HepG2 (cell line): ENCODE data around the gene RAB11FIP5. TPM values are rescaled to one million over a fixed set of nuclear protein-coding genes. Genes with fewer than 3 reads are reported as not detected.
A peak's percentile ranks its signal among the peaks of the same experiment; 100 is the strongest.

Experiments used
- ARID4A ChIP-seq: sonication (generic); formaldehyde crosslinking; IDR thresholded peaks from 2 replicates; pipeline ENCODE4 v1.5.0; 2020; ENCODE audit warnings: mild to moderate bottlenecking, missing genetic modification reagents, borderline replicate concordance
- HES4 ChIP-seq: sonication (generic); formaldehyde crosslinking; IDR thresholded peaks from 2 replicates; pipeline ENCODE4 v1.9.0; 2021; ENCODE audit warnings: mild to moderate bottlenecking, missing genetic modification reagents, borderline replicate concordance
- HOXA3 ChIP-seq: sonication (generic); formaldehyde crosslinking; IDR thresholded peaks from 2 replicates; pipeline ENCODE4 v1.5.0; 2020; ENCODE audit warnings: missing genetic modification reagents
- NR1H2 ChIP-seq: sonication (generic); formaldehyde crosslinking; IDR thresholded peaks from 2 replicates; pipeline ENCODE4 v1.8.1; 2022; ENCODE audit warnings: low read depth, missing genetic modification reagents, borderline replicate concordance
- NR3C1 ChIP-seq: sonication (generic); formaldehyde crosslinking; IDR thresholded peaks from 2 replicates; pipeline ENCODE4 v1.4.0; 2020; ENCODE audit warnings: missing genetic modification reagents
- SPEN ChIP-seq: sonication (generic); formaldehyde crosslinking; IDR thresholded peaks from 2 replicates; pipeline ENCODE4 v1.5.1; 2020; ENCODE audit warnings: low read depth, mild to moderate bottlenecking, missing genetic modification reagents
- ZNF331 ChIP-seq: sonication (generic); formaldehyde crosslinking; IDR thresholded peaks from 2 replicates; pipeline ENCODE4 v1.4.0; 2020; ENCODE audit warnings: missing genetic modification reagents
- ZNF510 ChIP-seq: sonication (generic); formaldehyde crosslinking; IDR thresholded peaks from 2 replicates; pipeline ENCODE4 v1.4.0; 2020; ENCODE audit warnings: low read depth, mild to moderate bottlenecking, missing genetic modification reagents
- polyA plus RNA-seq, 8 experiments: library from polyadenylated mRNA; depleted of rRNA in 3 of 8; stranded (reverse) in 7 of 8; unstranded in 1 of 8; fragments of >200 nt; fragmentation: Illumina TruSeq in 4 of 8; extraction: Trizol in 4 of 8; gene quantifications; 2 replicates each; pipeline versions ENCODE4 v1.2.1 to v1.2.3, GENCODE V29; 2011 to 2016; ENCODE audit warnings: low read depth in 4 of 8, missing spikeins in 1 of 8, mixed read lengths in 1 of 8; ENCODE audit not compliant: insufficient read depth in 1 of 8
- total RNA-seq, 5 experiments: library from RNA; depleted of rRNA; stranded (reverse); fragments of >200 nt; fragmentation: Illumina TruSeq; extraction: Trizol; gene quantifications; 2 replicates each; pipeline ENCODE4 v1.2.3, GENCODE V29; 2016; ENCODE audit warnings: low read depth in 1 of 5
- TF ChIP-seq, protein P1 (sequence below): sonication (generic); formaldehyde crosslinking; IDR thresholded peaks from 2 replicates; pipeline ENCODE4 v1.4.0; 2020; ENCODE audit warnings: missing genetic modification reagents
- TF ChIP-seq, protein P2 (sequence below): sonication (generic); formaldehyde crosslinking; IDR thresholded peaks from 2 replicates; pipeline ENCODE4 v1.5.0; 2020; ENCODE audit warnings: mild to moderate bottlenecking, missing genetic modification reagents, borderline replicate concordance

RAB11FIP5 gene
- total and polyA plus RNA-seq, 2 of the 13 experiments (the other 11 are each of a cell fraction or from before 2014, with no cell fraction given), result 9.4 to 22.9 TPM

DNA sequence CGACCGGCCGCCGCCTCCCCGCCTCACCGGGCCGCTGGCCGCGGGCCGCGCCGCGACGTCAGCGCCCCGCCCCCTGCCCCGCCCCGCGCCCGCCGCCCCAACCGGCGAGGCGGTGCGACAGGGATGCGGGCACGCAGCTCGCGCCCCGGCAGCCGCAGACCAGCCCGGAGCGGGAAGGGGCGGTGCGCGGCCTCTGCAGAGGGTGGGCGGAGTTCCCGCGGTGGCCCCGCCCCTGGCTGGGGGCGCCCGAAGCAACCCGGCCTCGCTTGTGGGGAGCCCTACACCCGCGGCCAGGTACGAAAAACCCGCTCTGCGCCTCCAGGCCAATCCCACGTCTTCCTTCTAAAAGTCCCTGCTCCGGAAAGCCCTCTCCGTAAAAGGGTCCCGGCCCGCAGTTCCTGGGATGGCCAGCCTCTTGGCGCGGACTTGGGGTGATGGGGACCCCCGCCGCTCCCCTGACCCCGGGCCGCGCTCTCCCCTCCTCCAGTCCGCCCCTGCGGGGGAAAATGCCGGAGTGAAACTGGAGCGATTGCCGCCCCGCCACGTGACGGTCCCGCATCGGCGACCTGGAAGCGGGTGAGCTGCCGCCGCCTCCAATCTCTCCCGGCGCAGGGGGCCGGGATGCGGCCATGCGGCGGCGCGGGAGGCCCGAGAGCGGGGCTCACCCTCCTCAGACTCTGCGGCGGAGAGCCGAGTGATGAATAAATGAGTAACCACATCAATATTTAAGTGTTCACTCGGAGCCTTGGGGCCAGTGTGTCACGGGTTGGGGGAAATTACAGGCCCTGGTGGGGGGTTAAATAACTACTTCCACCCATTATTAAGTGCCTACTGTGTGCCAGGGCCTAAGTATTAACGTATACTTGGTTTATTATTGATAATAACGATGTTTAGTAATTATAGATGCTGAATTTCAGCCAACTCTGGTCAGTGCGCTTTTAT, at the start of gene RAB11FIP5 (continued):
- peak; percentile 92 for TF ChIP-seq HES4 (CRISPR knock-in tag)
- TF ChIP-seq ARID4A (CRISPR knock-in tag), result peak; percentile 64
- TF ChIP-seq ZNF510 (CRISPR knock-in tag), result peak; percentile 76; the same call in 1 of the 2 replicates
- 0 out of 2 replicates have a peak, but pooled peaks have one; percentile 32 for TF ChIP-seq SPEN (CRISPR knock-in tag)
- 0 out of 2 replicates have a peak, but pooled peaks have one; percentile 10 for TF ChIP-seq ZNF331 (CRISPR knock-in tag)
- TF ChIP-seq NR1H2, result no peak
- TF ChIP-seq, protein P1, sequence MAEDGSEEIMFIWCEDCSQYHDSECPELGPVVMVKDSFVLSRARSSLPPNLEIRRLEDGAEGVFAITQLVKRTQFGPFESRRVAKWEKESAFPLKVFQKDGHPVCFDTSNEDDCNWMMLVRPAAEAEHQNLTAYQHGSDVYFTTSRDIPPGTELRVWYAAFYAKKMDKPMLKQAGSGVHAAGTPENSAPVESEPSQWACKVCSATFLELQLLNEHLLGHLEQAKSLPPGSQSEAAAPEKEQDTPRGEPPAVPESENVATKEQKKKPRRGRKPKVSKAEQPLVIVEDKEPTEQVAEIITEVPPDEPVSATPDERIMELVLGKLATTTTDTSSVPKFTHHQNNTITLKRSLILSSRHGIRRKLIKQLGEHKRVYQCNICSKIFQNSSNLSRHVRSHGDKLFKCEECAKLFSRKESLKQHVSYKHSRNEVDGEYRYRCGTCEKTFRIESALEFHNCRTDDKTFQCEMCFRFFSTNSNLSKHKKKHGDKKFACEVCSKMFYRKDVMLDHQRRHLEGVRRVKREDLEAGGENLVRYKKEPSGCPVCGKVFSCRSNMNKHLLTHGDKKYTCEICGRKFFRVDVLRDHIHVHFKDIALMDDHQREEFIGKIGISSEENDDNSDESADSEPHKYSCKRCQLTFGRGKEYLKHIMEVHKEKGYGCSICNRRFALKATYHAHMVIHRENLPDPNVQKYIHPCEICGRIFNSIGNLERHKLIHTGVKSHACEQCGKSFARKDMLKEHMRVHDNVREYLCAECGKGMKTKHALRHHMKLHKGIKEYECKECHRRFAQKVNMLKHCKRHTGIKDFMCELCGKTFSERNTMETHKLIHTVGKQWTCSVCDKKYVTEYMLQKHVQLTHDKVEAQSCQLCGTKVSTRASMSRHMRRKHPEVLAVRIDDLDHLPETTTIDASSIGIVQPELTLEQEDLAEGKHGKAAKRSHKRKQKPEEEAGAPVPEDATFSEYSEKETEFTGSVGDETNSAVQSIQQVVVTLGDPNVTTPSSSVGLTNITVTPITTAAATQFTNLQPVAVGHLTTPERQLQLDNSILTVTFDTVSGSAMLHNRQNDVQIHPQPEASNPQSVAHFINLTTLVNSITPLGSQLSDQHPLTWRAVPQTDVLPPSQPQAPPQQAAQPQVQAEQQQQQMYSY (CRISPR knock-in tag), result 0 out of 2 replicates have a peak, but pooled peaks have one; percentile 54
- TF ChIP-seq, protein P2, sequence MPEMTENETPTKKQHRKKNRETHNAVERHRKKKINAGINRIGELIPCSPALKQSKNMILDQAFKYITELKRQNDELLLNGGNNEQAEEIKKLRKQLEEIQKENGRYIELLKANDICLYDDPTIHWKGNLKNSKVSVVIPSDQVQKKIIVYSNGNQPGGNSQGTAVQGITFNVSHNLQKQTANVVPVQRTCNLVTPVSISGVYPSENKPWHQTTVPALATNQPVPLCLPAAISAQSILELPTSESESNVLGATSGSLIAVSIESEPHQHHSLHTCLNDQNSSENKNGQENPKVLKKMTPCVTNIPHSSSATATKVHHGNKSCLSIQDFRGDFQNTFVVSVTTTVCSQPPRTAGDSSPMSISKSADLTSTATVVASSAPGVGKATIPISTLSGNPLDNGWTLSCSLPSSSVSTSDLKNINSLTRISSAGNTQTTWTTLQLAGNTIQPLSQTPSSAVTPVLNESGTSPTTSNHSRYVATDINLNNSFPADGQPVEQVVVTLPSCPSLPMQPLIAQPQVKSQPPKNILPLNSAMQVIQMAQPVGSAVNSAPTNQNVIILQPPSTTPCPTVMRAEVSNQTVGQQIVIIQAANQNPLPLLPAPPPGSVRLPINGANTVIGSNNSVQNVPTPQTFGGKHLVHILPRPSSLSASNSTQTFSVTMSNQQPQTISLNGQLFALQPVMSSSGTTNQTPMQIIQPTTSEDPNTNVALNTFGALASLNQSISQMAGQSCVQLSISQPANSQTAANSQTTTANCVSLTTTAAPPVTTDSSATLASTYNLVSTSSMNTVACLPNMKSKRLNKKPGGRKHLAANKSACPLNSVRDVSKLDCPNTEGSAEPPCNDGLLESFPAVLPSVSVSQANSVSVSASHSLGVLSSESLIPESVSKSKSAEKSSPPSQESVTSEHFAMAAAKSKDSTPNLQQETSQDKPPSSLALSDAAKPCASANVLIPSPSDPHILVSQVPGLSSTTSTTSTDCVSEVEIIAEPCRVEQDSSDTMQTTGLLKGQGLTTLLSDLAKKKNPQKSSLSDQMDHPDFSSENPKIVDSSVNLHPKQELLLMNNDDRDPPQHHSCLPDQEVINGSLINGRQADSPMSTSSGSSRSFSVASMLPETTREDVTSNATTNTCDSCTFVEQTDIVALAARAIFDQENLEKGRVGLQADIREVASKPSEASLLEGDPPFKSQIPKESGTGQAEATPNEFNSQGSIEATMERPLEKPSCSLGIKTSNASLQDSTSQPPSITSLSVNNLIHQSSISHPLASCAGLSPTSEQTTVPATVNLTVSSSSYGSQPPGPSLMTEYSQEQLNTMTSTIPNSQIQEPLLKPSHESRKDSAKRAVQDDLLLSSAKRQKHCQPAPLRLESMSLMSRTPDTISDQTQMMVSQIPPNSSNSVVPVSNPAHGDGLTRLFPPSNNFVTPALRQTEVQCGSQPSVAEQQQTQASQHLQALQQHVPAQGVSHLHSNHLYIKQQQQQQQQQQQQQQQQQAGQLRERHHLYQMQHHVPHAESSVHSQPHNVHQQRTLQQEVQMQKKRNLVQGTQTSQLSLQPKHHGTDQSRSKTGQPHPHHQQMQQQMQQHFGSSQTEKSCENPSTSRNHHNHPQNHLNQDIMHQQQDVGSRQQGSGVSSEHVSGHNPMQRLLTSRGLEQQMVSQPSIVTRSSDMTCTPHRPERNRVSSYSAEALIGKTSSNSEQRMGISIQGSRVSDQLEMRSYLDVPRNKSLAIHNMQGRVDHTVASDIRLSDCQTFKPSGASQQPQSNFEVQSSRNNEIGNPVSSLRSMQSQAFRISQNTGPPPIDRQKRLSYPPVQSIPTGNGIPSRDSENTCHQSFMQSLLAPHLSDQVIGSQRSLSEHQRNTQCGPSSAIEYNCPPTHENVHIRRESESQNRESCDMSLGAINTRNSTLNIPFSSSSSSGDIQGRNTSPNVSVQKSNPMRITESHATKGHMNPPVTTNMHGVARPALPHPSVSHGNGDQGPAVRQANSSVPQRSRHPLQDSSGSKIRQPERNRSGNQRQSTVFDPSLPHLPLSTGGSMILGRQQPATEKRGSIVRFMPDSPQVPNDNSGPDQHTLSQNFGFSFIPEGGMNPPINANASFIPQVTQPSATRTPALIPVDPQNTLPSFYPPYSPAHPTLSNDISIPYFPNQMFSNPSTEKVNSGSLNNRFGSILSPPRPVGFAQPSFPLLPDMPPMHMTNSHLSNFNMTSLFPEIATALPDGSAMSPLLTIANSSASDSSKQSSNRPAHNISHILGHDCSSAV (CRISPR knock-in tag), result no peak
- peak; percentile 64; the same call in 1 of the 2 replicates for TF ChIP-seq NR3C1 (CRISPR knock-in tag)
- peak; percentile 58 for TF ChIP-seq HOXA3 (CRISPR knock-in tag)
